ENCODE results near the gene KRT40.

- TF ChIP-seq, protein P1, sequence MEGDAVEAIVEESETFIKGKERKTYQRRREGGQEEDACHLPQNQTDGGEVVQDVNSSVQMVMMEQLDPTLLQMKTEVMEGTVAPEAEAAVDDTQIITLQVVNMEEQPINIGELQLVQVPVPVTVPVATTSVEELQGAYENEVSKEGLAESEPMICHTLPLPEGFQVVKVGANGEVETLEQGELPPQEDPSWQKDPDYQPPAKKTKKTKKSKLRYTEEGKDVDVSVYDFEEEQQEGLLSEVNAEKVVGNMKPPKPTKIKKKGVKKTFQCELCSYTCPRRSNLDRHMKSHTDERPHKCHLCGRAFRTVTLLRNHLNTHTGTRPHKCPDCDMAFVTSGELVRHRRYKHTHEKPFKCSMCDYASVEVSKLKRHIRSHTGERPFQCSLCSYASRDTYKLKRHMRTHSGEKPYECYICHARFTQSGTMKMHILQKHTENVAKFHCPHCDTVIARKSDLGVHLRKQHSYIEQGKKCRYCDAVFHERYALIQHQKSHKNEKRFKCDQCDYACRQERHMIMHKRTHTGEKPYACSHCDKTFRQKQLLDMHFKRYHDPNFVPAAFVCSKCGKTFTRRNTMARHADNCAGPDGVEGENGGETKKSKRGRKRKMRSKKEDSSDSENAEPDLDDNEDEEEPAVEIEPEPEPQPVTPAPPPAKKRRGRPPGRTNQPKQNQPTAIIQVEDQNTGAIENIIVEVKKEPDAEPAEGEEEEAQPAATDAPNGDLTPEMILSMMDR (IDR thresholded peaks at IDR 0.05 in 4 of 5, conservative IDR thresholded peaks at IDR 0.05 in 1 of 5): no peak
- no peak for TF ChIP-seq POLR2A (IDR thresholded peaks at IDR 0.05)
These were observed 26.3 kb upstream of the KRT40 start for GRCh38 chr17:41010441-41010840.

Data from gastrocnemius medialis (tissue), 4 donors.